ENCODE results near the gene F3.

Gene F3

GRCh38 chr1:94551449-94551848 lies 9.9 kb upstream of the F3 start:
- peak; percentile 78 to 84 for DNase-seq

- DNase-seq: peak in 1 of 2 experiments; percentile 30
Observed at GRCh38 chr1:94550800-94551241, 9.3 kb upstream of the F3 start.

- no peak for DNase-seq
Observed at GRCh38 chr1:94550396-94550795, 8.8 kb upstream of the F3 start.

- no peak for DNase-seq
Observed at GRCh38 chr1:94549706-94550105, 8.1 kb upstream of the F3 start.

- DNase-seq: no peak
Observed at GRCh38 chr1:94544706-94545490, 3.3 kb upstream of the F3 start.

GRCh38 chr1:94543893-94544635 lies 2.5 kb upstream of the F3 start:
- no peak for DNase-seq

GRCh38 chr1:94543001-94543400 lies 1.4 kb upstream of the F3 start:
- DNase-seq: no peak

- DNase-seq: no peak
Observed at GRCh38 chr1:94542088-94542870, 720 bp upstream of the F3 start.

- no peak for DNase-seq
Observed at GRCh38 chr1:94540440-94541245, 916 bp downstream of the F3 start.

- DNase-seq: no peak
Observed at GRCh38 chr1:94539496-94539895, 2.1 kb downstream of the F3 start.

GRCh38 chr1:94538243-94538827 lies 3.2 kb downstream of the F3 start:
- DNase-seq: no peak

- DNase-seq: no peak
Observed at GRCh38 chr1:94537254-94537653, 4.3 kb downstream of the F3 start.

- no peak for DNase-seq
Observed at GRCh38 chr1:94535879-94536278, 5.7 kb downstream of the F3 start.

- no peak for DNase-seq
Observed at GRCh38 chr1:94535095-94535494, 6.5 kb downstream of the F3 start.

- DNase-seq: no peak
Observed at GRCh38 chr1:94532077-94532476, 9.5 kb downstream of the F3 start.

GRCh38 chr1:94531664-94532063 lies 9.9 kb downstream of the F3 start:
- DNase-seq: no peak

GRCh38 chr1:94530373-94530878 lies 11.1 kb downstream of the F3 start:
- DNase-seq: no peak

- no peak for DNase-seq
Observed at GRCh38 chr1:94529416-94529815, 12.1 kb downstream of the F3 start.

GRCh38 chr1:94528826-94529225 lies 12.7 kb downstream of the F3 start:
- no peak for DNase-seq

GRCh38 chr1:94528299-94528698 lies 13.3 kb downstream of the F3 start:
- DNase-seq: no peak

GRCh38 chr1:94527447-94528031 lies 14.0 kb downstream of the F3 start:
- DNase-seq: no peak
